Adrenal gland (tissue), 12 donors: ENCODE results near the gene PTBP3. TPM values are rescaled to one million over a fixed set of nuclear protein-coding genes. Genes with fewer than 3 reads are reported as not detected.

Source experiments
- DNase-seq, 7 donors: peaks; one replicate each; pipeline ENCODE4 v3.0.0-alpha.2; 2019 to 2020
- H3K27ac ChIP-seq, 5 donors: fragments of 200-600 bp; sonication (generic) in 4 of 5; 1 replicate in 3 of 5; 2 replicates in 2 of 5; pipeline versions ENCODE4 v1.5.1 to v1.8.0; 2016 to 2020; ENCODE audit warnings: mild to moderate bottlenecking in 1 of 5
- H3K27me3 ChIP-seq: fragments of 200-600 bp; 2 replicates; pipeline ENCODE4 v1.8.0; 2021
- H3K36me3 ChIP-seq, 2 donors: fragments of 200-600 bp; replicated peaks in 1 of 2; 1 replicate in 1 of 2; 2 replicates in 1 of 2; pipeline versions ENCODE4 v1.5.1 to v1.8.0; 2018 to 2022
- H3K4me1 ChIP-seq, 2 donors: fragments of 200-600 bp; replicated peaks in 1 of 2; 1 replicate in 1 of 2; 2 replicates in 1 of 2; pipeline versions ENCODE4 v1.5.1 to v1.8.0; 2018 to 2021
- H3K4me3 ChIP-seq, 4 donors: fragments of 200-600 bp; sonication (generic) in 3 of 4; one replicate each; pipeline ENCODE4 v1.5.1; 2016 to 2018
- H3K9me3 ChIP-seq, 3 donors: fragments of 200-600 bp; sonication (generic) in 1 of 3; replicated peaks in 1 of 3; 1 replicate in 2 of 3; 2 replicates in 1 of 3; pipeline versions ENCODE4 v1.5.1 to v1.8.0; 2016 to 2021
- CTCF ChIP-seq, 6 experiments: fragments of 450-650 bp in 4 of 6; fragments of 200-600 bp in 2 of 6; sonication (generic) in 1 of 6; IDR thresholded peaks; 1 replicate in 5 of 6; 2 replicates in 1 of 6; pipeline versions ENCODE4 v1.5.1 to v1.8.0; 2016 to 2021; ENCODE audit warnings: antibody characterized with exemption in 6 of 6, mild to moderate bottlenecking in 2 of 6, moderate library complexity in 1 of 6
- POLR2A ChIP-seq, 2 donors: fragments of 450-650 bp; IDR thresholded peaks; one replicate each; pipeline ENCODE4 v1.6.1; 2017; ENCODE audit warnings: antibody characterized with exemption in 2 of 2, mild to moderate bottlenecking in 2 of 2, moderate library complexity in 1 of 2
- WGBS, 4 donors: extraction: QIAGEN DNeasy Blood & Tissue Kit in 2 of 4; methylation state at CpG; one replicate each; pipeline versions ENCODE4 v1.1.5 to v1.1.7; 2013 to 2017; 5-methylcytosine and 5-hydroxymethylcytosine counted together
- intact Hi-C, 2 donors: fragments of 100-400 bp; cut with DNase I; formaldehyde crosslinking; loops; one replicate each; pipeline versions ENCODE4 v1.14.1 to v1.15.0; 2022 to 2023
- polyA plus RNA-seq, 3 donors: library from polyadenylated mRNA; stranded (reverse); fragments of 200-250 nt in 2 of 3; fragments of 350-450 nt in 1 of 3; fragmentation: Illumina TruSeq in 1 of 3; extraction: RNeasy Lipid Tissue Mini Kit (QIAGEN cat#74804) in 1 of 3; gene quantifications; one replicate each; pipeline ENCODE4 v1.2.3, GENCODE V29; 2013 to 2014
- total RNA-seq, 9 donors: library from RNA; depleted of rRNA in 4 of 9; stranded (reverse); fragments of >200 nt in 4 of 9; fragments of 120-200 nt in 1 of 9; fragmentation: NEBNext Ultra II Directional in 1 of 9; extraction: Animal tissue kit (Norgen Biotek cat#: 25700) in 1 of 9; gene quantifications; one replicate each; pipeline versions ENCODE4 v1.1.0 to v1.2.4, GENCODE V29; 2013 to 2023
- donor health status: healthy with polysubstance abuse.
- donor health status: Bipolar disorder and iron deficiency.
- donor health status: DM: yes; HTN: yes; CAD: no.
- donor health status: DM: no; HTN: no; CAD: no.
- donor health status: DM: no; HTN: no; CAD: no.
- donor health status: DM: yes; HTN: yes; CAD: no.

PTBP3 gene
- total and polyA plus RNA-seq, 12 donors: 4.4 to 56.6 (median 30.8) TPM

DNA sequence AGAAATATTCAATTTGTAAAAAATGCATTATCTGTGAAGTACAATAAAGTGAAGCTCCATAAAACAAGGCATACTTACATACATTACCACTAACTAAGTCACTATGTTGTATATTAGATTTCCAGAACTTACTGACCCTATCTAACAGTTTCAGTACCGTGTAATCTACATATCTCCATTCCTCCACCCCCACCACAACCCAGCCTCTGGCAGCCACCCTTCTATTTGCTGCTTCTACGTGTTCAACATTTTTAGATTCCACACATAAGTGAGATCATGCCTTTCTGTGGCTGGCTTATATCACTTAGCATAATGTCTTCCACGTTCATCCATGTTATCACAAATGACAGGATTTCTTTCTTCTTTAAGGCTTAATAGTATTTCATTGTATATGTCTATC is 31.3 kb upstream of the PTBP3 start:
- TF ChIP-seq CTCF (IDR thresholded peaks at IDR 0.05): no peak
- no peak for TF ChIP-seq POLR2A (IDR thresholded peaks at IDR 0.05)
- Histone ChIP-seq H3K27me3 (no peaks in the 10 kb centered on the region), H3K27ac (no peak overlapping the region), H3K36me3 (no peaks in the 10 kb centered on the region), H3K4me1 (no peaks in the 10 kb centered on the region), H3K4me3 (no peak overlapping the region), H3K9me3 (peaks cover 0 to 8% (median 0%) of the 10 kb centered on the region in 3 donors)
- intact Hi-C loops: no loop called here
- no peak for DNase-seq
- 74 to 92% (median 91%) methylated on average over 3 of the region's 3 CpGs for WGBS, 4 donors

DNA sequence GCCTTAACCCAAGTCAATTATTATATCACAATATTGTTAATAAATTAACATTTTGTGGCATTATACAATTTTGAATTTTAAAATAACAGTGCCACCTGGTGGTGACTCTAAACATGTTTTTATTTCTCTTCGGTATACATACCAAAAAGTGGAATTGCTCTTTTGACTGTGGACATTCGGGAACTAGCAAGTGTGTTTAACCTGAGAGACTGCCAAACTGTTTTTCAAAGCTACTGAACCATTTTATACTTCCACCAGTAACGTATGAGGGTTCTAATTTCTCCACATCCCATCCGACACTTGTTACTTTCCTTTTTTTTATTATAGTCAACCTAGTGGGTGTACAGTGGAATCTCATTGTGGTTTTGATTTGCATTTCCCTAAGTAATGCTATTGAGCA is 28.2 kb upstream of the PTBP3 start:
- 12 to 15% (median 14%) methylated on average over 4 of the region's 4 CpGs for WGBS, 4 donors
- intact Hi-C loops: no loop called here
- no peak overlapping the region for H3K27ac ChIP-seq
- no peaks in the 10 kb centered on the region for H3K36me3 ChIP-seq
- TF ChIP-seq POLR2A (IDR thresholded peaks at IDR 0.05): no peak
- peak; percentile 56 to 75 (median 62) for TF ChIP-seq CTCF (IDR thresholded peaks at IDR 0.05)
- no peak for DNase-seq
- no peaks in the 10 kb centered on the region for H3K4me1 ChIP-seq
- H3K9me3 ChIP-seq: no peaks in the 10 kb centered on the region
- no peaks in the 10 kb centered on the region for H3K27me3 ChIP-seq
- H3K4me3 ChIP-seq: no peak overlapping the region

- Histone ChIP-seq H3K27me3 (no peaks in the 10 kb centered on the region), H3K36me3 (no peaks in the 10 kb centered on the region), H3K27ac (peak overlapping the region in 2 of 5 donors; percentile 8 to 32), H3K4me1 (no peaks in the 10 kb centered on the region), H3K4me3 (no peak overlapping the region), H3K9me3 (no peaks in the 10 kb centered on the region)
- WGBS, 4 donors: 61 to 68% (median 67%) methylated on average over 5 of the region's 5 CpGs
- intact Hi-C loops: no loop called here
- no peak for DNase-seq
- no peak for TF ChIP-seq CTCF (IDR thresholded peaks at IDR 0.05)
- TF ChIP-seq POLR2A (IDR thresholded peaks at IDR 0.05): no peak
Measured at GRCh38 chr9:112360047-112360804, 26.8 kb upstream of the PTBP3 start.

DNA sequence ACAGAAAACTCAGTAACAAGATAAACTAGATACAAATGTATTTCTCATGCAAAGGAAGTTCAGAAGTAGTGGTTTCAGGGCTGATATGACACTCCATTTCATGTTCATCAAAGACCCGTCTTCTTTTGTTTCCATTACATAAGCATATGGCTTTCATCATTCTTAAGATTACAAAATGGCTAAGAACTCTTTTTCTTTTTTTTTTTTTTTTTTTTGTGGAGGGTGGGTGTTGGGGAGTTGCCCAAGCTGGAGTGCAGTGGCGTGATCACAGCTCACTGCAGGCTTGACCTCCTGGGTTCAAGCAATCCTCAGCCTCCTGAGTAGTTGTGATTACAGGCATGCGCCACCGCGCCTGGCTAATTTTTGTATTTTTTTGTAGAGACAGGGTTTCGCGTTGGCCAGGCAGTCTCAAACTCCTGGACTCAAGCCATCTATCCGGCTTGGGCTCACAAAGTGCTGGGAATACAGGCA is 22.0 kb upstream of the PTBP3 start:
- H3K27ac ChIP-seq: no peak overlapping the region

More for the DNA sequence above, 22.0 kb upstream of the PTBP3 start:
- no peak overlapping the region for H3K4me3 ChIP-seq
- intact Hi-C loops: loop anchor here in 1 of 2 donors (5.0 kb wide), 1 partner anchor 258 kb away; no protein-coding TSS in a partner anchor
- DNase-seq: no peak
- H3K4me1 ChIP-seq: no peaks in the 10 kb centered on the region
- H3K9me3 ChIP-seq: no peaks in the 10 kb centered on the region
- no peaks in the 10 kb centered on the region for H3K27me3 ChIP-seq
- WGBS, 4 donors: 75 to 82% (median 79%) methylated on average over 8 of the region's 8 CpGs
- TF ChIP-seq POLR2A (IDR thresholded peaks at IDR 0.05): no peak
- no peak for TF ChIP-seq CTCF (IDR thresholded peaks at IDR 0.05)
- H3K36me3 ChIP-seq: no peaks in the 10 kb centered on the region
